ENCODE results near the gene ARHGAP6.

DNA sequence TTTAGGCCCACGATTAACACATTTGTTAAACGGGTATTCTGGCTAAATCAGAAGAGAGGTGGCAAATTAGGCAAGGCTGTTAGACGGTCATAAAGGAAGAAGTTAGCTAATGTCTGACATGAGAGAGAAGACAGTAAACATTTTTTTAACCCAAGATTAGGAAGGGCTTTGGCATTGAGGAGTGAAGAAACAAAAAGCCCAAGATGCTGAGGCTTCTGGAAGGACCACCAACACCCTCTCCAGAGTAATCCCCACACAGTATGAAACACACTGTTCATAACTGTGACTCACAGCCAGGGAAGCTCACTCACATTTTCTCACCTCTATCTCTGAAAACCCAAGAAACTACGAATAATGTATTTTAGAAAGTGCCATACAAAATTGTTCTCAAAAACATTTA lies 244.9 kb downstream of the ARHGAP6 start:
- TF ChIP-seq, protein P1, sequence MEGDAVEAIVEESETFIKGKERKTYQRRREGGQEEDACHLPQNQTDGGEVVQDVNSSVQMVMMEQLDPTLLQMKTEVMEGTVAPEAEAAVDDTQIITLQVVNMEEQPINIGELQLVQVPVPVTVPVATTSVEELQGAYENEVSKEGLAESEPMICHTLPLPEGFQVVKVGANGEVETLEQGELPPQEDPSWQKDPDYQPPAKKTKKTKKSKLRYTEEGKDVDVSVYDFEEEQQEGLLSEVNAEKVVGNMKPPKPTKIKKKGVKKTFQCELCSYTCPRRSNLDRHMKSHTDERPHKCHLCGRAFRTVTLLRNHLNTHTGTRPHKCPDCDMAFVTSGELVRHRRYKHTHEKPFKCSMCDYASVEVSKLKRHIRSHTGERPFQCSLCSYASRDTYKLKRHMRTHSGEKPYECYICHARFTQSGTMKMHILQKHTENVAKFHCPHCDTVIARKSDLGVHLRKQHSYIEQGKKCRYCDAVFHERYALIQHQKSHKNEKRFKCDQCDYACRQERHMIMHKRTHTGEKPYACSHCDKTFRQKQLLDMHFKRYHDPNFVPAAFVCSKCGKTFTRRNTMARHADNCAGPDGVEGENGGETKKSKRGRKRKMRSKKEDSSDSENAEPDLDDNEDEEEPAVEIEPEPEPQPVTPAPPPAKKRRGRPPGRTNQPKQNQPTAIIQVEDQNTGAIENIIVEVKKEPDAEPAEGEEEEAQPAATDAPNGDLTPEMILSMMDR (IDR thresholded peaks at IDR 0.05 in 2 of 3, conservative IDR thresholded peaks at IDR 0.05 in 1 of 3; ENCODE audit: insufficient read depth in 2 of 3, low read depth in 1 of 3, low read length in 3 of 3): no peak
- TF ChIP-seq HIVEP1 (CRISPR knock-in tag; IDR thresholded peaks at IDR 0.05) (no peak), ZNF239 (CRISPR knock-in tag; IDR thresholded peaks at IDR 0.05) (no peak), NFXL1 (CRISPR knock-in tag; IDR thresholded peaks at IDR 0.05) (no peak), MEF2A (IDR thresholded peaks at IDR 0.05; ENCODE audit: control insufficient read depth, low read depth, low read length) (no peak), ZNF232 (CRISPR knock-in tag; IDR thresholded peaks at IDR 0.05) (no peak), IRF2 (CRISPR knock-in tag; IDR thresholded peaks at IDR 0.05) (no peak)
